ENCODE results near the gene KCND2. TPM values are rescaled to one million over a fixed set of nuclear protein-coding genes. Genes with fewer than 3 reads are reported as not detected.
"Not testable (repeated sequence)": the region's sequence is repeated elsewhere in the genome, so short reads cannot be mapped to it uniquely, and the experiment has no call there.

Gene KCND2
- total RNA-seq = not detected

DNA sequence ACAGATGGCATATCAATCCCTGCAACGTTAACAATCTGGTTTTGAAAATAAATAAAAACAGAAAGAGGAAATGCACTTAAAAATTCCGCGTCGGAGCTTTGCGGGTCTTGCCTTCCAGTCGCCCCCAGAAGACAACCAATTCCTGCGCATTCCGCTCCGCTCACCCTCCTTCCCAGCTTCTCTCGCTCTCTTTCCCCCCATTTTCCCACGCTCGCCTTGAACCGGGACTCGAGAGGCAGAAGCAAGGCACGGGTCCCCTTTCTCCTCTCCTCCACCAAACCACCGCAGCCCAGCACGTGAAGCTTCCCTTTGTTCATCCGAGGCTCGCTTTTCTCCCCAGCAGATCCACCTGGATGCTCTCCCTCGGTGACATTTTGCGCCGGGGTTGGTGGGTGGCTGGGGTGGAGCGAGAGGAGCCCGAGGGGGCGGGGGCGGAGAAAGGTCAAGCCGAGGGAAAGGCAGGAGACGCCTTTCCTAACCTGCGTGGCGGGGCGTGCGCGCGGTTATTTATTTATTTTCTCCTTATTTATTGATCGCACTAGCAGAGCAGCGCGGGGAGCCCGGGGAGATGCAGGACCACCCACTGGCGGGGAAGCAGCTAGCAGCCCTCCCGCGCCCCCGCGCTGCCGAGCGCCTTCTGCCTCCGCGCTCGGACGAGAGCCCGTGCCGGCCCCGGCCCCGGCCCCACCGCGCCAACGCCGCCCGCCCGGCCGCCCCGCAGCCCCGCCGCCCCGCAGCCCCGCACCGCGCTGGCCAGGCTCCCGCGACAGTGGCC lies at the start of gene KCND2:
TSS of gene KCND2 (plus strand) at position 475 of the 775 bp plus-strand sequence.
- Mint-ChIP-seq H3K27ac (no peak within 1 kb of the TSS), H3K36me3 (ENCODE audit: low read depth) (no peaks in the 10 kb centered on the region), H3K4me3 (peak within 1 kb of the TSS; percentile 72), H3K4me1 (peaks cover 10% of the 10 kb centered on the region), H3K27me3 (peaks cover 25% of the 10 kb centered on the region), H3K9me3 (no peaks in the 10 kb centered on the region)
- no peak for DNase-seq
- ChIA-PET POLR2A (no interaction called here), CTCF (no interaction called here)

DNA sequence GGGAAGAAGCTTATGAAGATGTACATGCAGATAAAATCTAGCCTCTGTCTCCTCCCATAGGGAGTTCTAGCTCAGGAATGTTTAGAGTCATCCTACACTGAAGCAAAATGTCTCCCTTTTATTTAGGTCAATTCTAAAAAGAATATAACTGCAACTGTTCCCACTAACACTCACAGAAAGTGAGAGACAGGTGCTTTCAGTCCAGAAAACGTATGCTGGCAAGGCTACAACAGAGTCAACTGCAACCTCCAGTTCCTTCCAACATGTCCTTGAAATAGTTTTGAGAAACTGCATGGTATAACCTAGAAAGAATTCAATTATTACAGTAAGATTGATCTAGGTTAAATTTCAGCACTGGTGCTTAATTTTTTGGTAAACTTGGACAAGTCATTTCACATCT lies 46.8 kb upstream of the KCND2 start:
- Mint-ChIP-seq H3K9me3 (peaks cover 5% of the 10 kb centered on the region), H3K27ac (no peak overlapping the region), H3K27me3 (no peaks in the 10 kb centered on the region), H3K4me3 (no peak overlapping the region), H3K36me3 (ENCODE audit: low read depth) (no peaks in the 10 kb centered on the region), H3K4me1 (no peaks in the 10 kb centered on the region)
- no peak for DNase-seq
- CTCF ChIA-PET = no interaction called here
- POLR2A ChIA-PET = no interaction called here

DNA sequence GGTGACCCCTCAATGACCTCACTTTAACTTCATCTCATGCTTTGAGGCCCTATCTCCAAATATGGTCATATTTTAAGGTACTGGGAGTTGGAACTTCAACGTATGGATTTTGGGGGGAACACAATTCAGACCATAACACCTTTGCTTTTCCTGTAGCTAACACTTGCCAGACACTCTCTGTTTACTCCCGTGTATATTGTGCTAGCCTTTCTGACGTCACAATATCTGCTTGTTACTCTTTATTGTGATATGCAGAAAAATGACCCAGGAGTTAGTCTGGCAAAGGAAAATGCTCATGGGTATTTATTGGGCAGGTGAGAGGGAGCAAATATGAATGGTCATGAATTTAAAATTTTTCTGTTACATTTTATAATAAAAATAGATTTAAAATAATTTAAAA lies 45.7 kb upstream of the KCND2 start:
- CTCF ChIA-PET = interaction anchor here (0.6 kb wide), 1 partner anchor 54 kb away, joined by 6 read pairs; no protein-coding TSS in a partner anchor
- Mint-ChIP-seq H3K27me3 (no peaks in the 10 kb centered on the region), H3K9me3 (peaks cover 5% of the 10 kb centered on the region)

DNA sequence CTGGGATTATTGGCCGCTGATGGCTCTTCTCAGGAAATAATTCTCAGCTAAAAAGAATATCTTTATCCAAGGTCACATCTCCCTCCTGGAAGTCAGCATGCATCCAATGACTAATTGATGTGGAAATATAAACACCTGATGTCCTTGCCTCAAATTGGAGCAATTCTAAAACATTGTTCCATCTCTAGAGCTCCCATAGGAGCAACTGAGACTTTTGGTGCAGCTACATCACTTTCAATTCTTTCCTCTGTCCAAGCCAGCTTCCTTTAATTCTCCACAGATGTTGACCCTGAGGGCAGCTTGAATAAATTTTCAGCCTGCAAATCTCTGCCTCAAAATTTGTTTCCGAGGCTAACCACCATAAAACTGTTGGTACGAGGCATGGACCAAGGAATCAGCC lies 43.9 kb upstream of the KCND2 start:
- no peaks in the 10 kb centered on the region for H3K36me3 Mint-ChIP-seq (ENCODE audit: low read depth)
- ChIA-PET POLR2A (no interaction called here), CTCF (no interaction called here)
- no peak overlapping the region for H3K4me3 Mint-ChIP-seq
- DNase-seq = no peak
- no peak overlapping the region for H3K27ac Mint-ChIP-seq
- no peaks in the 10 kb centered on the region for H3K27me3 Mint-ChIP-seq
- peaks cover 8% of the 10 kb centered on the region for H3K9me3 Mint-ChIP-seq
- no peaks in the 10 kb centered on the region for H3K4me1 Mint-ChIP-seq

More for the DNA sequence above, 45.7 kb upstream of the KCND2 start:
- Mint-ChIP-seq H3K27ac (no peak overlapping the region), H3K36me3 (ENCODE audit: low read depth) (no peaks in the 10 kb centered on the region), H3K4me1 (no peaks in the 10 kb centered on the region), H3K4me3 (no peak overlapping the region)
- no peak for DNase-seq
- POLR2A ChIA-PET = no interaction called here

DNA sequence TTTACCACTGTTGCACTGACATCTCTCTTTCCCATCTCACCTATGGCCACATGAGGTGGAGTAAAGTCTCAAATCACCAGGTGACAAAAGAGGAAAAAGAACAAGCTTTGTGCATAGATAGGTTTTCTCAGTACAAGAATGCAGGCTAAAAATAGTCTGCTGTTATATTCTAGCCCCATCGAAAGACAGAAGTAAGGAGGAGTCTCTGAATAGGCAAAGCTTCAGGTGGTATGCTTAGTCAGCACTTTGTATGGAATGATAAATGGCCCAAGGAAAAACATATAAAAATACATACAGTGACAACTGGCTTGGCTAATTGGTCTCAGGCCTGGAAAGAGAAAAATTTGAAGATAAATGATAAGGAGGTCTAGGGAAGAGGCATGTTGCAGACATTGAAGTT lies 39.6 kb upstream of the KCND2 start:
- CTCF ChIA-PET = no interaction called here
- H3K4me1 Mint-ChIP-seq = no peaks in the 10 kb centered on the region
- H3K27me3 Mint-ChIP-seq = no peaks in the 10 kb centered on the region
- no peaks in the 10 kb centered on the region for H3K36me3 Mint-ChIP-seq (ENCODE audit: low read depth)
- no peak overlapping the region for H3K27ac Mint-ChIP-seq
- H3K4me3 Mint-ChIP-seq = no peak overlapping the region
- H3K9me3 Mint-ChIP-seq = peaks cover 10% of the 10 kb centered on the region
- POLR2A ChIA-PET = no interaction called here
- no peak for DNase-seq

DNA sequence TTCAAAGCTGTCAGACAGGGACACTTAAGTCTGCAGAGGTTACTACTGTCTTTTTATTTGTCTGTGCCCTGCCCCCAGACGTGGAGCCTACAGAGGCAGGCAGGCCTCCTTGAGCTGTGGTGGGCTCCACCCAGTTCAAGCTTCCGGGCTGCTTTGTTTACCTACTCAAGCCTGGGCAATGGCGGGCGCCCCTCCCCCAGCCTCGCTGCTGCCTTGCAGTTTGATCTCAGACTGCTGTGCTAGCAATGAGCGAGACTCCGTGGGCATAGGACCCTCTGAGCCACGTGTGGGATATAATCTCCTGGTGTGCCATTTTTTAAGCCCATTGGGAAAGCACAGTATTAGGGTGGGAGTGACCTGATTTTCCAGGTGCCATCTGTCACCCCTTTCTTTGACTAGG lies 32.6 kb upstream of the KCND2 start:
- DNase-seq; CTCF ChIA-PET; H3K27ac Mint-ChIP-seq; H3K4me3 Mint-ChIP-seq; H3K4me1 Mint-ChIP-seq; H3K27me3 Mint-ChIP-seq; H3K36me3 Mint-ChIP-seq (ENCODE audit: low read depth); H3K9me3 Mint-ChIP-seq; POLR2A ChIA-PET: not testable (repeated sequence)

DNA sequence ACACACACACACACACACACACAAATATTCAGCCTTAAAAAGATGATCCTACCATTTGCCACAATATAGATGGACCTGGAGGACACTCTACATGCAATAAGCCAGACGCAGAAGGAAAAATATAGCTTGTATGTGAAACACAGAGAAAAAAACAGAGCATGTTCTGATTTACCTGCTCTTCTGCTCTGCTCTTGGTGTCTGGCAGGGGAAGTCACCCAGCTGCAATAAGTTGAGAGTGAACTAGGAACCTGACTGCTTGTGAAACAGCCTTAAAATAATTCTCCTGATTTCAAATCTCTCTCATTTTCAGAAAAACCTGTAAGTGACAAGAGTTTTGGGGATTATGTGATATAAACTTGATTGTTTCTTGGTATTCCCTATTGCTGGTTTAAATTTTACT lies 31.0 kb upstream of the KCND2 start:
- H3K27ac Mint-ChIP-seq = no peak overlapping the region
- H3K4me1 Mint-ChIP-seq = no peaks in the 10 kb centered on the region
- ChIA-PET CTCF (no interaction called here), POLR2A (no interaction called here)
- H3K27me3 Mint-ChIP-seq = no peaks in the 10 kb centered on the region
- H3K9me3 Mint-ChIP-seq = peaks cover 6% of the 10 kb centered on the region
- no peak overlapping the region for H3K4me3 Mint-ChIP-seq
- H3K36me3 Mint-ChIP-seq (ENCODE audit: low read depth) = no peaks in the 10 kb centered on the region
- DNase-seq = no peak

DNA sequence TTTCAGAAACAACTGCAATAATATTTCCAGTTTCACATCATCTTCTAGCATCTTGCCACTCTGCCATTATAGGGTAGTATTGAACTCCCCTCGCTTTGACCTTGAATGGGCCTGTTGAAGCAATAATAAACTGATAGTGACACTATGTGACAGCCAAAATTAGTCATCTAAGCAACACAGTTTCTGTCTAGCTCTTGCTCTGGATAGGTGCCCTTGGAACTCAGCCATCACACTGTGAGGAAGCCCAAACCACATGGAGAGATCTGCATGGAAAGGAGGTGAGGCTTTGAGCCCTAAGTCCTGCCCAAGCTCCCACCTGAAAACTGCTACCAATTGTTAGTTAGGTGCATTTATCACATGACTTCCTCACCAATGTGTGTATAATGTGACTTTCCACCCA lies 18.1 kb upstream of the KCND2 start:
- H3K36me3 Mint-ChIP-seq (ENCODE audit: low read depth) = no peaks in the 10 kb centered on the region
- H3K9me3 Mint-ChIP-seq = peaks cover 5% of the 10 kb centered on the region
- H3K27ac Mint-ChIP-seq = no peak overlapping the region
- no peaks in the 10 kb centered on the region for H3K4me1 Mint-ChIP-seq
- DNase-seq = no peak
- ChIA-PET POLR2A (no interaction called here), CTCF (no interaction called here)
- H3K27me3 Mint-ChIP-seq = no peaks in the 10 kb centered on the region
- H3K4me3 Mint-ChIP-seq = no peak overlapping the region

DNA sequence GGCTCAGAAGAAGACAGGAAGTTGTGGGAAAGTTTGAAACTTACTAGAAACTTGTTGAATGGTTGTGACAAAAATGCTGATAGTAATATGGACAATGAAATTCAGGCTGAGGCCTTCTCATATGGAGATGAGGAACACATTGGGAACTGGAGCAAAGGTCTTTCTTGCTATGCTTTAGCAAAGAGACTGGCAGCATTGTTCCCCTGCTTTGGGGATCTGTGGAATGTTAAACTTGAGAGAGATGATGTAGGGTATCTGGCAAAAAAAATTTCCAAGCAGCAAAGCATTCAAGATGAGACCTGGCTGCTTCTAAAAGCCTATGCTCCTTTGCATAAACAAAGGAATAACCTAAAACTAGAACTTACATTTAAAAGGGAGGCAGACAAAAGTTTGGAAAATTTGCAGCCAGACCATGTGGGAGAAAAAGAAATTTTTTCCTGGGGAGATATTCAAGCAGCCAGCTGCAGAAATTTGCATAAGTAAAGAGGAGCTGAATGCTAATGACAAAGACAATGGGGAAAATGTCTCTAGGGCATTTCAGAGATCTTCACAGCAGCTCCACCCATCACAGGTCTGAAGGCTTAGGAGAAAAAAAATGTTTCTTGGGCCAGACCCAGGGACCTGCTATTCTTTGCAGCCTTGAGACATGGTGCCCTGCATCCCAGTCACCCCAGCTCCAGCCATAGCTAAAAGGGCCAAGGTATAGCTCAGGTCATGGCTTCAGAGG lies 16.5 kb upstream of the KCND2 start:
- no peaks in the 10 kb centered on the region for H3K27me3 Mint-ChIP-seq
- H3K4me3 Mint-ChIP-seq = no peak overlapping the region
- H3K36me3 Mint-ChIP-seq (ENCODE audit: low read depth) = no peaks in the 10 kb centered on the region
- H3K27ac Mint-ChIP-seq = no peak overlapping the region
- ChIA-PET CTCF (no interaction called here), POLR2A (no interaction called here)
- no peak for DNase-seq
- H3K9me3 Mint-ChIP-seq = peaks cover 5% of the 10 kb centered on the region
- no peaks in the 10 kb centered on the region for H3K4me1 Mint-ChIP-seq

DNA sequence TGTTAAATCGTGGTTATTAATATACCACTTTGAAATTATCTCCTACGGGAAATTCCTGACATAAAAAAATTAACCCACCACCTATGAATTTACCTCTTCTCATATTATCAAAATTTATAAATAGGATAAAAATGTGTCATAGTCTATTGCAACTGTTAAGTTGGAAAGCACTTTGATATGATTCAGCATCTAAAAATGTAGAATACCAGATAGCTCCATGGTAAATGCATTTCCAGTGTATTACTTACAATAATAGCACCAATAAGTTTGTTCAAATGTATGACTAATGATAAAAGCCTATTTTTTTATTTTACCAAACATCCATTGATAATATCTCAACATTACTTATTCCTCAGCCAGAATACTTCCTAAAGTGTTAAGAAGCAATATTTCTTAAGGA lies 13.6 kb upstream of the KCND2 start:
- Mint-ChIP-seq H3K9me3 (peaks cover 5% of the 10 kb centered on the region), H3K27ac (no peak overlapping the region), H3K4me3 (no peak overlapping the region), H3K36me3 (ENCODE audit: low read depth) (no peaks in the 10 kb centered on the region), H3K4me1 (no peaks in the 10 kb centered on the region), H3K27me3 (no peaks in the 10 kb centered on the region)
- no peak for DNase-seq
- POLR2A ChIA-PET = no interaction called here
- CTCF ChIA-PET = no interaction called here

DNA sequence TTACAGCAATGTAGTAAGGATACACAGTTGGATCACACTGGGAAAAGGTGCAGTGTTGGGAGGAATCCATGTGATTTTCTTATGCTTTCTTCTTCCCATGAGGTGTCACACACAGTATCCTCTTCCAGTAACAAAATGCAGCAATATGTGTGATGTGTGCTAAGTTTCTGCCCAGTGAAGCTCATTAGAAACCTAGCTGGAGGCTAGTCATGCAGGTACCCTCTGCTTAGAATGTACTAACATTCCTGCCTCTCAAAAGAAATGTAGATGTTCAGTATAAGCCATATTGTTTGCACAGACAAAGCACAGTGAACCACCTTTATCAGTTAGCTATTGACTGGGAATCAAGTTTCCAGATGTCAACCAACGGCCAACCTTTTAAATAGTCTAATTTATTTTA lies 12.9 kb upstream of the KCND2 start:
- H3K4me3 Mint-ChIP-seq = no peak overlapping the region
- H3K4me1 Mint-ChIP-seq = no peaks in the 10 kb centered on the region
- ChIA-PET POLR2A (no interaction called here), CTCF (no interaction called here)
- no peak overlapping the region for H3K27ac Mint-ChIP-seq
- no peaks in the 10 kb centered on the region for H3K36me3 Mint-ChIP-seq (ENCODE audit: low read depth)
- no peaks in the 10 kb centered on the region for H3K27me3 Mint-ChIP-seq
- H3K9me3 Mint-ChIP-seq = peaks cover 5% of the 10 kb centered on the region
- DNase-seq = no peak

DNA sequence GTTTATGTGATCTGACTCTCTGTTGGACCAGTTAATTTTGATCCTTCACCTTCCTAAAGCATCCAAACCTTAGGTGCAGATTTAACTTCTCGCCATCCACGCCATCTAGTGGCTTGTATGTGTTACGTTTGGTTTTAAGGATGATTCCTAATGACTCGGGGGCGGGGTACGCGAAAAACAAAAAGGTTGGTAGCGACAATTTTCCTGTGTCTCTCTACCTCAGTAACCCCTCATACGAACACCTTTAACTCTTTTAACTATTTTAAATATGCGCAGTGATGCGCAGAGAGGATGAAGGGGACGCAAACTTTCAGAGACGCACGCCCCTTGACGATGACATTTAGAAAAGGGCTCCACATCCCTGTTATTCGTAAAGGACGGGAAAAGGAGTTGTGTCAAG lies 714 bp upstream of the KCND2 start:
- Mint-ChIP-seq H3K36me3 (ENCODE audit: low read depth) (no peaks in the 10 kb centered on the region), H3K27me3 (peaks cover 25% of the 10 kb centered on the region), H3K4me1 (peaks cover 10% of the 10 kb centered on the region), H3K9me3 (no peaks in the 10 kb centered on the region), H3K4me3 (peak overlapping the region; percentile 54), H3K27ac (no peak overlapping the region)
- ChIA-PET CTCF (no interaction called here), POLR2A (no interaction called here)
- peak; percentile 12 for DNase-seq

DNA sequence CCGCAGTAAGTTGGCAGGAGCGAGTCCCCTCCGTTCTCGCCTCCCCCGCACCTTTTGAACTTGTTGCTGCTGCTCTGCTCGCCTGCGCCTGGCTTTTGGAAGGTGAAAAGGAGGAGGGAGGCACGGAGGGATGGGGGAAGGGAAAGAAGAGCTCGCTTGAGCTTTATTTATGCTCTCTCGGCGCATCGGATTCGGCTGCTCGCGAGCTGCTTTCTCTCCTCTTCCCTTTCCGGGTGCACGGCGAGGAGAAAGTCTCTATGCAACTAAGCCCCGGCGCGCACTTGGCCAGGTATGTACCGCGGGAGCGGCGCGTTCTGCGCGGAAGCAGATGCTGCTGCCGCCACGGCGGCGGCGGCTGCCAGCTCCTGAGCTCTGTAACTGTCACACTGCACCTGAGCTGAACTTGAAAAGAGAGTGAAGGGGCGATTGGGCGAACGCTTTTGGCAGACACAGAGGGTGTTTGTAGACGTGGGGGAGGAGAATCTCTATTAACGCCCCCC lies 551 bp downstream of the KCND2 start:
- CTCF ChIA-PET = interaction anchor here (0.6 kb wide), 1 partner anchor 104 kb away, joined by 3 read pairs; no protein-coding TSS in a partner anchor

More for the DNA sequence above, 551 bp downstream of the KCND2 start:
- peaks cover 25% of the 10 kb centered on the region for H3K27me3 Mint-ChIP-seq
- H3K4me1 Mint-ChIP-seq = peaks cover 10% of the 10 kb centered on the region
- POLR2A ChIA-PET = no interaction called here
- H3K9me3 Mint-ChIP-seq = no peaks in the 10 kb centered on the region
- no peak overlapping the region for H3K27ac Mint-ChIP-seq
- H3K4me3 Mint-ChIP-seq = peak overlapping the region; percentile 72
- no peaks in the 10 kb centered on the region for H3K36me3 Mint-ChIP-seq (ENCODE audit: low read depth)
- peak; percentile 7 for DNase-seq
